Measurements from ENCODE around the gene ITPR3.

- TF ChIP-seq RAD21 (IDR thresholded peaks at IDR 0.05) = no peak
- no peak for TF ChIP-seq MAX (IDR thresholded peaks at IDR 0.05)
- TF ChIP-seq CTCF (IDR thresholded peaks at IDR 0.05; ENCODE audit: low read depth, low read length, missing input control) = no peak
- no peak for TF ChIP-seq YY1 (IDR thresholded peaks at IDR 0.05)
- no peak for TF ChIP-seq NR2F2 (IDR thresholded peaks at IDR 0.05)
- TF ChIP-seq GABPA (IDR thresholded peaks at IDR 0.05 in 1 of 2, conservative IDR thresholded peaks at IDR 0.05 in 1 of 2) = no peak
- TF ChIP-seq TAF1 (conservative IDR thresholded peaks at IDR 0.05) = no peak
- no peak for TF ChIP-seq ATF3 (IDR thresholded peaks at IDR 0.05)
- no peak for TF ChIP-seq JUND (IDR thresholded peaks at IDR 0.05)
- no peak for TF ChIP-seq ZBTB33 (IDR thresholded peaks at IDR 0.05)
- TF ChIP-seq REST (IDR thresholded peaks at IDR 0.05) = no peak
These were observed 104.1 kb downstream of the ITPR3 start for GRCh38 chr6:33725222-33725621.
